ENCODE measurements around the gene EEF1A1. TPM values are rescaled to one million over a fixed set of nuclear protein-coding genes. Genes with fewer than 3 reads are reported as not detected.
A peak's percentile ranks its signal among the peaks of the same experiment; 100 is the strongest.

The EEF1A1 gene
- total RNA-seq, 3 donors from 2014 or later, result 12,629 to 16,405 (median 13,038) TPM

GRCh38 chr6:73528897-73529296, 8.1 kb upstream of the EEF1A1 start:
- no peaks in the 10 kb centered on the region for H3K27me3 ChIP-seq
- no peak overlapping the region for H3K4me3 ChIP-seq
- DNase-seq (ENCODE audit: low spot score in 2 of 2), result no peak
- no peak for TF ChIP-seq POLR2A (IDR thresholded peaks at IDR 0.05)
- TF ChIP-seq CTCF (IDR thresholded peaks at IDR 0.05), result no peak
- TF ChIP-seq POLR2AphosphoS5 (IDR thresholded peaks at IDR 0.05), result no peak
- intact Hi-C loops (cut with DNase I; ENCODE audit: low total_unique reads), result no loop called here
- H3K27ac ChIP-seq, result no peak overlapping the region
- H3K9me3 ChIP-seq, result no peaks in the 10 kb centered on the region
- no peaks in the 10 kb centered on the region for H3K4me1 ChIP-seq
- H3K36me3 ChIP-seq, result no peaks in the 10 kb centered on the region

DNA sequence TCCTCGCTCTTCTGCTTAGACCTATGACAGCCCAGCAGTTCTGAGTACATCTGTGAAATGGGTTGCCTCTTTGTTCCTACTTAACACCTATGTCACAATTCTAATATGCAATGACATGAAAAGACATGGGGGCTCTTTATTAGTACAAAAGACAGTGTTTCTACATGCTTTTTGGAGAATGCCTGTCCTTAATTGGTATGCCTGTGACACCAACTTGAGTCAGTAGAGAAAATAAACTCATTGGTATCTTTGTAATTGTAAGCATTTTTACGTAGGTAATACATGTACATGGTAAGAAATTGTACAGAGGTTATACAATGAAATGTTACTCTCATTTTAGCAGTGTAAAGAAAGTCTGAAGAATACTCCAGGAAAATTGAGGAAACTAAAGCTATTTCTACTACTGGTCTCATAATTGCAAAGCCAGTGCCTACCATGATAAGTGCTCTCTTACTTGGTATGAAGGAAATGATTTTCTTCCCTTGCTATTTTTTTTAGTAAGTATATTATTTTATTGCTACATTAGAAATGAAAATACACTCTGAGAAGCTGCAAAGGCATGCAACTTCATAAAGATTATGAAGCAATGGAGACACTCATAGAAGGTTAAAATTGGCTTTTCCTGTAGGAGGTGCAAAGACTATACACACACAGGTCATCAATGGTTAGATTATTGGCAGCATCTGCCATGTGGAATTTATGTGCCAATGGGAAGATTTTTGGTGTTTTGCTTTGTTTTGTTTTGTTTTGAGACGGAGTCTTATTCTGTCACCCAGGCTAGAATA, 4.9 kb upstream of the EEF1A1 start:
- no peak overlapping the region for H3K27ac ChIP-seq
- no peaks in the 10 kb centered on the region for H3K4me1 ChIP-seq
- no peak for DNase-seq (ENCODE audit: low spot score in 2 of 2)
- TF ChIP-seq POLR2AphosphoS5 (IDR thresholded peaks at IDR 0.05) (no peak), CTCF (IDR thresholded peaks at IDR 0.05) (no peak), POLR2A (IDR thresholded peaks at IDR 0.05) (no peak)
- H3K9me3 ChIP-seq, result no peaks in the 10 kb centered on the region
- H3K27me3 ChIP-seq, result no peaks in the 10 kb centered on the region
- no peak overlapping the region for H3K4me3 ChIP-seq
- H3K36me3 ChIP-seq, result no peaks in the 10 kb centered on the region
- intact Hi-C loops (cut with DNase I; ENCODE audit: low total_unique reads), result no loop called here

GRCh38 chr6:73523434-73524123, 2.7 kb upstream of the EEF1A1 start:
- no peak for TF ChIP-seq CTCF (IDR thresholded peaks at IDR 0.05)
- peak; percentile 47 to 83 (median 54) for TF ChIP-seq POLR2AphosphoS5 (IDR thresholded peaks at IDR 0.05)
- no peak for TF ChIP-seq POLR2A (IDR thresholded peaks at IDR 0.05)
- Histone ChIP-seq H3K4me1 (no peaks in the 10 kb centered on the region), H3K27ac (peak overlapping the region; percentile 98 to 100), H3K36me3 (no peaks in the 10 kb centered on the region), H3K27me3 (no peaks in the 10 kb centered on the region), H3K4me3 (peak overlapping the region; percentile 64 to 91 (median 76)), H3K9me3 (no peaks in the 10 kb centered on the region)
- intact Hi-C loops (cut with DNase I; ENCODE audit: low total_unique reads), result no loop called here
- DNase-seq (ENCODE audit: low spot score in 2 of 2), result peak; percentile 49 to 61

DNA sequence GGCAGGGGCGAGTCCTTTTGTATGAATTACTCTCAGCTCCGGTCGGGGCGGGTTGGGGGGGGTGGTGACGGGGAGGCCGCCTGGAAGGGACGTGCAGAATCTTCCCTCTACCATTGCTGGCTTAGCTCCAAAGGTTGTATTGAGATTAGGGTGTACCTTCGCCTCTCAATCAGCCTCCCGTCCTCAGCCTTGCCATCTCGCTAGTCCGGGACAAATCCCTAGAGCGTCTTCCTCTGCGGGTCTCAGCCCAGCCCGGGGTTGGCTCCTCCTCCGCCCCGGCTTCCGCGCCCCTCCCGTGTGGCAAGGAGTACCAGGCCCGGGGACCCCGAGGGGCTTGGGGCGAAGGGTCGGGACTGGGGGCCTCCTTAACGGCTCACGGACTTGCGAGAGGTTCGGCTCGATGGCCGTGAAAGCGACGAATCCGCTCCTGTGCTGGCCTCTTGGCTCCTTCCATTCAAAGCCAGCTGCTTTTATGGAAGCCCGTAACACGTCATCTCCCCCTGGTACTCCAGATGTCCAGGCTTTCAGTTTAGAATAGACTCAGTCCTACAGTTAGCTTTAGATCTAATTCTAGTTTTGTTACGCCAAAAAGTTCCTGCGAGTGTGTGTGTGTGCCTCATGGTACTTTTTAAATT, 636 bp upstream of the EEF1A1 start:
- peak in 1 of 2 donors; percentile 76 for DNase-seq (ENCODE audit: low spot score in 2 of 2)
- peak overlapping the region; percentile 91 to 98 (median 92) for H3K4me3 ChIP-seq
- no peaks in the 10 kb centered on the region for H3K4me1 ChIP-seq
- intact Hi-C loops (cut with DNase I; ENCODE audit: low total_unique reads), result no loop called here
- no peaks in the 10 kb centered on the region for H3K36me3 ChIP-seq
- no peaks in the 10 kb centered on the region for H3K27me3 ChIP-seq
- H3K27ac ChIP-seq, result peak overlapping the region; percentile 99 to 100
- TF ChIP-seq POLR2AphosphoS5 (IDR thresholded peaks at IDR 0.05) (peak; percentile 1 to 60 (median 3)), CTCF (IDR thresholded peaks at IDR 0.05) (no peak), POLR2A (IDR thresholded peaks at IDR 0.05) (no peak)
- H3K9me3 ChIP-seq, result no peaks in the 10 kb centered on the region

All from breast epithelium (tissue), 4 donors.